GM10266 (cell line): Measurements from ENCODE around the gene TRIM56.
"Not testable (repeated sequence)": the region's sequence is repeated elsewhere in the genome, so short reads cannot be mapped to it uniquely, and the experiment has no call there.

Source experiments
- DNase-seq: peaks from one replicate; pipeline ENCODE4 v3.0.0; 2012; ENCODE audit errors: extremely low spot score
- TF ChIP-seq, protein P1 (sequence below): IDR thresholded peaks from 2 replicates; pipeline ENCODE4 v1.5.1; 2012; ENCODE audit warnings: mild to moderate bottlenecking, low read depth; ENCODE audit not compliant: control insufficient read depth, insufficient read depth; ENCODE audit errors: missing control alignments

The TRIM56 gene

GRCh38 chr7:101109368-101109767, 24.1 kb downstream of the TRIM56 start:
- no peak for DNase-seq
- TF ChIP-seq, protein P1, sequence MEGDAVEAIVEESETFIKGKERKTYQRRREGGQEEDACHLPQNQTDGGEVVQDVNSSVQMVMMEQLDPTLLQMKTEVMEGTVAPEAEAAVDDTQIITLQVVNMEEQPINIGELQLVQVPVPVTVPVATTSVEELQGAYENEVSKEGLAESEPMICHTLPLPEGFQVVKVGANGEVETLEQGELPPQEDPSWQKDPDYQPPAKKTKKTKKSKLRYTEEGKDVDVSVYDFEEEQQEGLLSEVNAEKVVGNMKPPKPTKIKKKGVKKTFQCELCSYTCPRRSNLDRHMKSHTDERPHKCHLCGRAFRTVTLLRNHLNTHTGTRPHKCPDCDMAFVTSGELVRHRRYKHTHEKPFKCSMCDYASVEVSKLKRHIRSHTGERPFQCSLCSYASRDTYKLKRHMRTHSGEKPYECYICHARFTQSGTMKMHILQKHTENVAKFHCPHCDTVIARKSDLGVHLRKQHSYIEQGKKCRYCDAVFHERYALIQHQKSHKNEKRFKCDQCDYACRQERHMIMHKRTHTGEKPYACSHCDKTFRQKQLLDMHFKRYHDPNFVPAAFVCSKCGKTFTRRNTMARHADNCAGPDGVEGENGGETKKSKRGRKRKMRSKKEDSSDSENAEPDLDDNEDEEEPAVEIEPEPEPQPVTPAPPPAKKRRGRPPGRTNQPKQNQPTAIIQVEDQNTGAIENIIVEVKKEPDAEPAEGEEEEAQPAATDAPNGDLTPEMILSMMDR = no peak

DNA sequence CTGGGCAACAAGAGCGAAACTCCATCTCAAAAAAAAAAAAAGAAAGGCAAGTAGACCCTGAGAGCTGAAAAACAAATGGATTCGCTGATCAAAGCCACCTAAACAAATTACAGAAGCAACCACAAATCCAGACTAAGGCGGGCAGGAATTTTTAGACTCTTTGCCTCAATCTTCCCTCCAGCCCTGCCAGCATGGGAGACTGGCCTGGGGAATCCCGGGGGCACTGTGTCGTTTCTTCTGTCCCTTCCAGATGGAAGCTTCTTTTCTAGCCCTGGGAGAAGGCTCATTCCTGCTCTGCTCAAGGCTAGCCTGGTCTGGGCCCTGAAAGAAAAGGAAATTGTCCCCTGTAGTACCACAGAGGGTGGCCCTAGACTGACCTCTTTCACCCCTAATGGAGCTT, 26.0 kb downstream of the TRIM56 start:
- DNase-seq = no peak
- TF ChIP-seq, protein P1 = no peak

GRCh38 chr7:101112233-101112632, 27.0 kb downstream of the TRIM56 start:
- TF ChIP-seq, protein P1 = no peak
- DNase-seq = no peak

DNA sequence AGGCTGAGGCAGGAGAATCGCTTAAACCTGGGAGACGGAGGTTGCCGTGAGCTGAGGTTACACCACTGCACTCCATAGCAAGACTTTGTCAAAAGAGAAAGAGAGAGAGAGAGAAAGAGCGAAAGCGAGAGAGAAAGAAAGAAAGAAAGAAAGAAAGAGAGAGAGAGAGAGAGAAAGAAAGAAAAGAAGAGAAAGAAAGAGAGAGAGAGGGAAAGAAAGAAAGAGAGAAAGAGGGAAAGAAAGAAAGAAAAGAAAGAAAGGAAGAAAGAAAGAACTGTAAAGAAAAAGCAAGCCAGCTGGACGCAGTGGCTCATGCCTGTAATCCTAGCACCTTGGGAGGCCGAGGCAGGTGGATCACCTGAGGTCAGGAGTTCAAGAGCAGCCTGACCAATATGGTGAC, 27.9 kb downstream of the TRIM56 start:
- DNase-seq = not testable (repeated sequence)

GRCh38 chr7:101113836-101114235, 28.6 kb downstream of the TRIM56 start:
- TF ChIP-seq, protein P1 = no peak
- DNase-seq = no peak

DNA sequence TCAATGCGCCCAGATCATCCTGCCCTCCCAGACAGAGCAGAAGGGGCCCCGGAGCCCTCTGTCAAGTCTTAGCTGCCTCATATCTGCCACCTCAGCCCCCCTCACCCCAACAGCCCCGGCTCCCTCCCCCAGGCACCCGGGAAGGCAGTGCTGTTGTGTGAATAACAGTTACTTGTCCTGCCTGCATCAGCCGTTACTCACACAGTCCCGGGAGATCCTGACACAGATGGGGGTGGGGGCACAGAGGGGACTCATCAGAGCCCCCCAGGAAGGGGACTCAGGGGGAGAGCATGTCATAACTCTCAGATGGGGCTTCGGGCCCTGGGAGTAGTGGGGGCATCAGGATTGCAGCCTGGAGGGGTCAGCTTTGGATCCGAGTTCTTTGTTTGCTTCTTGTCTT, 29.2 kb downstream of the TRIM56 start:
- DNase-seq = no peak

DNA sequence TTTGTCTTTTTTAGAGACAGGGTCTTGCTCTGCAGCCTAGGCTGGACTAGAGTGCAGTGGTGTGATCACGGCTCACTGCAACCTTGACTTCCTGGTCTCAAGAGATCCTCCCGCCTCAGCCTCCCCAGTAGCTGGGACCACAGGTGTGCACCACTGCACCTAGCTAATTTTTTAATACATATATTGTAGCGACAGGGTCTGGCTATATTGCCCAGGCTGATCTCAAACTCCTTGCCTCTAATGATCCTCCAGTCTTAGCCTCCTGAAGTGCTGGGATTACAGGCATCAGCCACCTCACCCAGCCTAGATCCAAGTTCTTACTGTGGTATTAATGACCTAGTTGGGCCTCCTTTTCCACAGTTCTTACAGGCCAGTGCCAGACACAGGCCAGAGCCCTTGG, 29.9 kb downstream of the TRIM56 start:
- TF ChIP-seq, protein P1 = no peak

More for the DNA sequence above, 29.2 kb downstream of the TRIM56 start:
- TF ChIP-seq, protein P1 = no peak

DNA sequence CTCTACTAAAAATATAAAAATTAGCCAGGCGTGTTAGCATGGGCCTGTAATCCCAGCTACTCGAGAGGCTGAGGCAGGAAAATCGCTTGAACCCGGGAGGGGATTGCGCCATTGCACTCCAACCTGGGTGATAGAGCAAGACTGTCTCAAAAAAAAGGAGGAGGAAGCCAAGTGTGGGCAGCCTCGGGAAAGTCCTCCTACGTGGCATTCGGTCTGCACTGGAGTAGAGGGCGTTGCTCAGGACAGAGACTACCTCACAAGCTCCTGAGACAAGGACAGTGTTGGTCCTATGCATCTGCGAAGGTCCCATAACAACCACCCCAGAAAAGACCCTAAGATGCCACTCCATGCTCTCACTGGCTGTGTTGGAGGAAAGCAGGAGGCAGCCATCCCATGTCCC, 31.6 kb downstream of the TRIM56 start:
- TF ChIP-seq, protein P1 = no peak
- no peak for DNase-seq

More for the DNA sequence above, 29.9 kb downstream of the TRIM56 start:
- DNase-seq = no peak
